GM23338 (cell line): ENCODE measurements around the gene COX17.

ENCODE experiments used
- CREB1 ChIP-seq: fragments of 250-450 bp; sonication (Bioruptor Pico); IDR thresholded peaks from 2 replicates; pipeline ENCODE4 v1.5.0; 2020; ENCODE audit warnings: low read depth, mild to moderate bottlenecking, moderate library complexity
- EZH2 ChIP-seq: fragments of 200-600 bp; sonication (generic); IDR thresholded peaks from one replicate; pipeline ENCODE4 v1.8.0; 2017; ENCODE audit warnings: antibody characterized with exemption, mild to moderate bottlenecking, low read depth; ENCODE audit not compliant: unreplicated experiment
- EZH2phosphoT487 ChIP-seq: fragments of 200-600 bp; sonication (generic); IDR thresholded peaks from one replicate; pipeline ENCODE4 v1.8.1; 2018; ENCODE audit warnings: antibody characterized with exemption; ENCODE audit not compliant: unreplicated experiment
- JUNB ChIP-seq: IDR thresholded peaks from one replicate; pipeline ENCODE4 v1.6.1; 2016; ENCODE audit warnings: antibody characterized with exemption; ENCODE audit not compliant: unreplicated experiment
- NANOG ChIP-seq: IDR thresholded peaks from 2 replicates; pipeline ENCODE4 v1.6.1; 2016; ENCODE audit warnings: antibody characterized with exemption, borderline replicate concordance
- POLR2AphosphoS5 ChIP-seq: IDR thresholded peaks from 2 replicates; pipeline ENCODE4 v1.6.1; 2016; ENCODE audit warnings: antibody characterized with exemption, low read depth
- STAT1 ChIP-seq: IDR thresholded peaks from one replicate; pipeline ENCODE4 v1.6.1; 2016; ENCODE audit warnings: antibody characterized with exemption; ENCODE audit not compliant: unreplicated experiment
- ZNF114 ChIP-seq: fragments of 250-450 bp; sonication (Bioruptor Pico); IDR thresholded peaks from 2 replicates; pipeline ENCODE4 v1.5.0; 2020; ENCODE audit warnings: mild to moderate bottlenecking, moderate library complexity
- ZNF331 ChIP-seq: fragments of 250-450 bp; sonication (Bioruptor Pico); IDR thresholded peaks from 2 replicates; pipeline ENCODE4 v1.5.0; 2020; ENCODE audit warnings: low read depth, mild to moderate bottlenecking, moderate library complexity
- TF ChIP-seq, protein P1 (sequence below), 2 experiments: fragments of 200-600 bp in 1 of 2; sonication (generic) in 1 of 2; conservative IDR thresholded peaks; 2 replicates each; pipeline versions ENCODE4 v1.5.1 to v1.6.1; 2016 to 2017; ENCODE audit warnings: antibody characterized with exemption in 2 of 2, low read depth in 2 of 2, mild to moderate bottlenecking in 2 of 2, moderate library complexity in 1 of 2
- TF ChIP-seq, protein P2 (sequence below): IDR thresholded peaks from one replicate; pipeline ENCODE4 v1.6.1; 2018; ENCODE audit warnings: antibody characterized with exemption; ENCODE audit not compliant: unreplicated experiment
- TF ChIP-seq, protein P3 (sequence below): IDR thresholded peaks from 2 replicates; pipeline ENCODE4 v1.6.1; 2016; ENCODE audit warnings: antibody characterized with exemption
- TF ChIP-seq, protein P4 (sequence below): fragments of 250-450 bp; sonication (Bioruptor Pico); IDR thresholded peaks from 2 replicates; pipeline ENCODE4 v1.5.0; 2020; ENCODE audit warnings: mild to moderate bottlenecking, moderate library complexity

DNA sequence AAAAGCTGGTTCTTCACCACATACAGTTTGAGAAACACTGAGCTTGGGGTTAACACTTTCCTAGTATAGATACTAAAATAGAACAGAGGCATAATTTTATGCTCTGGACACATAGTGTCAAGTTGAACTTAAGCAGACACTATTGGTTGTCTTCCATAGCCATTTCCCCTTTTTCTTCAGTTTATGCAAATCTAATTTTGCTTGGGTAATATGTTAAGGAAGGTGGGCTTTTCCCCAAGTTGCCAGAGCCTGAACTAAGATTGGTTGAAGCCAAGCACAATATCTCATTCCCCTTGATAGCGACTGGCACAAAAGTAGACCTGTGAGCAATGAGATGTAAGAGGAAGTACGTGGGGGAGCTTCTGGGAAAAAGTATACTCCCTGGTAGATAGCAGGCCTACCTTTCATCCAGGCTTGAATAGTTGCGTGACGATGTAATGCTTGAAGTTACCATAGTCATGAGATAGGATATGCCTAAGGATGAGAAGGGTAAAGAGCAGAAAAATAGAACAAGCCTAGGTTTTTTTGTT lies 12.3 kb downstream of the COX17 start:
- TF ChIP-seq POLR2AphosphoS5 = no peak
- TF ChIP-seq, protein P1, sequence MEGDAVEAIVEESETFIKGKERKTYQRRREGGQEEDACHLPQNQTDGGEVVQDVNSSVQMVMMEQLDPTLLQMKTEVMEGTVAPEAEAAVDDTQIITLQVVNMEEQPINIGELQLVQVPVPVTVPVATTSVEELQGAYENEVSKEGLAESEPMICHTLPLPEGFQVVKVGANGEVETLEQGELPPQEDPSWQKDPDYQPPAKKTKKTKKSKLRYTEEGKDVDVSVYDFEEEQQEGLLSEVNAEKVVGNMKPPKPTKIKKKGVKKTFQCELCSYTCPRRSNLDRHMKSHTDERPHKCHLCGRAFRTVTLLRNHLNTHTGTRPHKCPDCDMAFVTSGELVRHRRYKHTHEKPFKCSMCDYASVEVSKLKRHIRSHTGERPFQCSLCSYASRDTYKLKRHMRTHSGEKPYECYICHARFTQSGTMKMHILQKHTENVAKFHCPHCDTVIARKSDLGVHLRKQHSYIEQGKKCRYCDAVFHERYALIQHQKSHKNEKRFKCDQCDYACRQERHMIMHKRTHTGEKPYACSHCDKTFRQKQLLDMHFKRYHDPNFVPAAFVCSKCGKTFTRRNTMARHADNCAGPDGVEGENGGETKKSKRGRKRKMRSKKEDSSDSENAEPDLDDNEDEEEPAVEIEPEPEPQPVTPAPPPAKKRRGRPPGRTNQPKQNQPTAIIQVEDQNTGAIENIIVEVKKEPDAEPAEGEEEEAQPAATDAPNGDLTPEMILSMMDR (conservative IDR thresholded peaks at IDR 0.05; ENCODE audit: low read depth in 2 of 2) = no peak
- TF ChIP-seq, protein P2, sequence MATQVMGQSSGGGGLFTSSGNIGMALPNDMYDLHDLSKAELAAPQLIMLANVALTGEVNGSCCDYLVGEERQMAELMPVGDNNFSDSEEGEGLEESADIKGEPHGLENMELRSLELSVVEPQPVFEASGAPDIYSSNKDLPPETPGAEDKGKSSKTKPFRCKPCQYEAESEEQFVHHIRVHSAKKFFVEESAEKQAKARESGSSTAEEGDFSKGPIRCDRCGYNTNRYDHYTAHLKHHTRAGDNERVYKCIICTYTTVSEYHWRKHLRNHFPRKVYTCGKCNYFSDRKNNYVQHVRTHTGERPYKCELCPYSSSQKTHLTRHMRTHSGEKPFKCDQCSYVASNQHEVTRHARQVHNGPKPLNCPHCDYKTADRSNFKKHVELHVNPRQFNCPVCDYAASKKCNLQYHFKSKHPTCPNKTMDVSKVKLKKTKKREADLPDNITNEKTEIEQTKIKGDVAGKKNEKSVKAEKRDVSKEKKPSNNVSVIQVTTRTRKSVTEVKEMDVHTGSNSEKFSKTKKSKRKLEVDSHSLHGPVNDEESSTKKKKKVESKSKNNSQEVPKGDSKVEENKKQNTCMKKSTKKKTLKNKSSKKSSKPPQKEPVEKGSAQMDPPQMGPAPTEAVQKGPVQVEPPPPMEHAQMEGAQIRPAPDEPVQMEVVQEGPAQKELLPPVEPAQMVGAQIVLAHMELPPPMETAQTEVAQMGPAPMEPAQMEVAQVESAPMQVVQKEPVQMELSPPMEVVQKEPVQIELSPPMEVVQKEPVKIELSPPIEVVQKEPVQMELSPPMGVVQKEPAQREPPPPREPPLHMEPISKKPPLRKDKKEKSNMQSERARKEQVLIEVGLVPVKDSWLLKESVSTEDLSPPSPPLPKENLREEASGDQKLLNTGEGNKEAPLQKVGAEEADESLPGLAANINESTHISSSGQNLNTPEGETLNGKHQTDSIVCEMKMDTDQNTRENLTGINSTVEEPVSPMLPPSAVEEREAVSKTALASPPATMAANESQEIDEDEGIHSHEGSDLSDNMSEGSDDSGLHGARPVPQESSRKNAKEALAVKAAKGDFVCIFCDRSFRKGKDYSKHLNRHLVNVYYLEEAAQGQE = no peak
- TF ChIP-seq EZH2phosphoT487 = no peak
- TF ChIP-seq, protein P3, sequence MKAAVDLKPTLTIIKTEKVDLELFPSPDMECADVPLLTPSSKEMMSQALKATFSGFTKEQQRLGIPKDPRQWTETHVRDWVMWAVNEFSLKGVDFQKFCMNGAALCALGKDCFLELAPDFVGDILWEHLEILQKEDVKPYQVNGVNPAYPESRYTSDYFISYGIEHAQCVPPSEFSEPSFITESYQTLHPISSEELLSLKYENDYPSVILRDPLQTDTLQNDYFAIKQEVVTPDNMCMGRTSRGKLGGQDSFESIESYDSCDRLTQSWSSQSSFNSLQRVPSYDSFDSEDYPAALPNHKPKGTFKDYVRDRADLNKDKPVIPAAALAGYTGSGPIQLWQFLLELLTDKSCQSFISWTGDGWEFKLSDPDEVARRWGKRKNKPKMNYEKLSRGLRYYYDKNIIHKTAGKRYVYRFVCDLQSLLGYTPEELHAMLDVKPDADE = no peak
- TF ChIP-seq JUNB = no peak
- TF ChIP-seq EZH2 = no peak
- no peak for TF ChIP-seq NANOG
- no peak for TF ChIP-seq CREB1 (CRISPR knock-in tag)
- TF ChIP-seq, protein P4, sequence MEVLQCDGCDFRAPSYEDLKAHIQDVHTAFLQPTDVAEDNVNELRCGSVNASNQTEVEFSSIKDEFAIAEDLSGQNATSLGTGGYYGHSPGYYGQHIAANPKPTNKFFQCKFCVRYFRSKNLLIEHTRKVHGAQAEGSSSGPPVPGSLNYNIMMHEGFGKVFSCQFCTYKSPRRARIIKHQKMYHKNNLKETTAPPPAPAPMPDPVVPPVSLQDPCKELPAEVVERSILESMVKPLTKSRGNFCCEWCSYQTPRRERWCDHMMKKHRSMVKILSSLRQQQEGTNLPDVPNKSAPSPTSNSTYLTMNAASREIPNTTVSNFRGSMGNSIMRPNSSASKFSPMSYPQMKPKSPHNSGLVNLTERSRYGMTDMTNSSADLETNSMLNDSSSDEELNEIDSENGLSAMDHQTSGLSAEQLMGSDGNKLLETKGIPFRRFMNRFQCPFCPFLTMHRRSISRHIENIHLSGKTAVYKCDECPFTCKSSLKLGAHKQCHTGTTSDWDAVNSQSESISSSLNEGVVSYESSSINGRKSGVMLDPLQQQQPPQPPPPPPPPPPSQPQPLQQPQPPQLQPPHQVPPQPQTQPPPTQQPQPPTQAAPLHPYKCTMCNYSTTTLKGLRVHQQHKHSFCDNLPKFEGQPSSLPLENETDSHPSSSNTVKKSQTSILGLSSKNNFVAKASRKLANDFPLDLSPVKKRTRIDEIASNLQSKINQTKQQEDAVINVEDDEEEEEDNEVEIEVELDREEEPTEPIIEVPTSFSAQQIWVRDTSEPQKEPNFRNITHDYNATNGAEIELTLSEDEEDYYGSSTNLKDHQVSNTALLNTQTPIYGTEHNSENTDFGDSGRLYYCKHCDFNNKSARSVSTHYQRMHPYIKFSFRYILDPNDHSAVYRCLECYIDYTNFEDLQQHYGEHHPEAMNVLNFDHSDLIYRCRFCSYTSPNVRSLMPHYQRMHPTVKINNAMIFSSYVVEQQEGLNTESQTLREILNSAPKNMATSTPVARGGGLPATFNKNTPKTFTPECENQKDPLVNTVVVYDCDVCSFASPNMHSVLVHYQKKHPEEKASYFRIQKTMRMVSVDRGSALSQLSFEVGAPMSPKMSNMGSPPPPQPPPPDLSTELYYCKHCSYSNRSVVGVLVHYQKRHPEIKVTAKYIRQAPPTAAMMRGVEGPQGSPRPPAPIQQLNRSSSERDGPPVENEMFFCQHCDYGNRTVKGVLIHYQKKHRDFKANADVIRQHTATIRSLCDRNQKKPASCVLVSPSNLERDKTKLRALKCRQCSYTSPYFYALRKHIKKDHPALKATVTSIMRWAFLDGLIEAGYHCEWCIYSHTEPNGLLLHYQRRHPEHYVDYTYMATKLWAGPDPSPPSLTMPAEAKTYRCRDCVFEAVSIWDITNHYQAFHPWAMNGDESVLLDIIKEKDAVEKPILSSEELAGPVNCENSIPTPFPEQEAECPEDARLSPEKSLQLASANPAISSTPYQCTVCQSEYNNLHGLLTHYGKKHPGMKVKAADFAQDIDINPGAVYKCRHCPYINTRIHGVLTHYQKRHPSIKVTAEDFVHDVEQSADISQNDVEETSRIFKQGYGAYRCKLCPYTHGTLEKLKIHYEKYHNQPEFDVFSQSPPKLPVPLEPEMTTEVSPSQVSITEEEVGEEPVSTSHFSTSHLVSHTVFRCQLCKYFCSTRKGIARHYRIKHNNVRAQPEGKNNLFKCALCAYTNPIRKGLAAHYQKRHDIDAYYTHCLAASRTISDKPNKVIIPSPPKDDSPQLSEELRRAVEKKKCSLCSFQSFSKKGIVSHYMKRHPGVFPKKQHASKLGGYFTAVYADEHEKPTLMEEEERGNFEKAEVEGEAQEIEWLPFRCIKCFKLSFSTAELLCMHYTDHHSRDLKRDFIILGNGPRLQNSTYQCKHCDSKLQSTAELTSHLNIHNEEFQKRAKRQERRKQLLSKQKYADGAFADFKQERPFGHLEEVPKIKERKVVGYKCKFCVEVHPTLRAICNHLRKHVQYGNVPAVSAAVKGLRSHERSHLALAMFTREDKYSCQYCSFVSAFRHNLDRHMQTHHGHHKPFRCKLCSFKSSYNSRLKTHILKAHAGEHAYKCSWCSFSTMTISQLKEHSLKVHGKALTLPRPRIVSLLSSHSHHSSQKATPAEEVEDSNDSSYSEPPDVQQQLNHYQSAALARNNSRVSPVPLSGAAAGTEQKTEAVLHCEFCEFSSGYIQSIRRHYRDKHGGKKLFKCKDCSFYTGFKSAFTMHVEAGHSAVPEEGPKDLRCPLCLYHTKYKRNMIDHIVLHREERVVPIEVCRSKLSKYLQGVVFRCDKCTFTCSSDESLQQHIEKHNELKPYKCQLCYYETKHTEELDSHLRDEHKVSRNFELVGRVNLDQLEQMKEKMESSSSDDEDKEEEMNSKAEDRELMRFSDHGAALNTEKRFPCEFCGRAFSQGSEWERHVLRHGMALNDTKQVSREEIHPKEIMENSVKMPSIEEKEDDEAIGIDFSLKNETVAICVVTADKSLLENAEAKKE (CRISPR knock-in tag) = no peak
- no peak for TF ChIP-seq ZNF331 (CRISPR knock-in tag)
- no peak for TF ChIP-seq STAT1
- TF ChIP-seq ZNF114 = no peak
